ENCODE data around the gene CCL23. TPM values are rescaled to one million over a fixed set of nuclear protein-coding genes. Genes with fewer than 3 reads are reported as not detected.

CCL23 gene
- polyA plus RNA-seq, 1 donor from 2014 or later, result not detected

GRCh38 chr17:36000732-36001109 is 17.1 kb downstream of the CCL23 start:
- TF ChIP-seq EZH2 (IDR thresholded peaks at IDR 0.05; ENCODE audit: borderline replicate concordance, insufficient read depth, low read length, poor library complexity, severe bottlenecking) (no peak), TAF1 (IDR thresholded peaks at IDR 0.05; ENCODE audit: low read depth) (no peak), MXI1 (conservative IDR thresholded peaks at IDR 0.05; ENCODE audit: poor library complexity, severe bottlenecking) (no peak), REST (IDR thresholded peaks at IDR 0.05; ENCODE audit: borderline replicate concordance) (no peak), SMC3 (conservative IDR thresholded peaks at IDR 0.05; ENCODE audit: poor library complexity) (no peak), POLR2AphosphoS5 (IDR thresholded peaks at IDR 0.05) (no peak), RAD21 (conservative IDR thresholded peaks at IDR 0.05) (no peak), EP300 (conservative IDR thresholded peaks at IDR 0.05; ENCODE audit: poor library complexity, severe bottlenecking) (no peak), CTCF (IDR thresholded peaks at IDR 0.05; ENCODE audit: poor library complexity, severe bottlenecking) (no peak)
- Histone ChIP-seq H3K27ac (ENCODE audit: low read length) (no peak overlapping the region), H3K4me2 (ENCODE audit: low read length) (no peak overlapping the region), H3K4me3 (ENCODE audit: low read length) (no peak overlapping the region), H3K9me3 (ENCODE audit: low read length) (no peaks in the 10 kb centered on the region), H3K9me2 (ENCODE audit: insufficient read depth, low read length) (no peaks in the 10 kb centered on the region), H3K36me3 (ENCODE audit: insufficient read depth, low read length) (no peaks in the 10 kb centered on the region), H4K20me1 (ENCODE audit: insufficient read depth) (no peaks in the 10 kb centered on the region), H3K9ac (ENCODE audit: low read length) (no peak overlapping the region), H3K79me2 (replicated peaks; ENCODE audit: insufficient read depth, low read length) (no peaks in the 10 kb centered on the region), H3F3A (ENCODE audit: insufficient read depth, low read length, poor library complexity, severe bottlenecking) (no peaks in the 10 kb centered on the region), H2AFZ (ENCODE audit: low read depth, low read length) (no peak overlapping the region), H3K27me3 (ENCODE audit: insufficient read depth, low read depth, low read length) (no peaks in the 10 kb centered on the region)

- Histone ChIP-seq H3K36me3 (ENCODE audit: insufficient read depth, low read length) (no peaks in the 10 kb centered on the region), H3K4me2 (ENCODE audit: low read length) (no peak overlapping the region), H3K9ac (ENCODE audit: low read length) (no peak overlapping the region), H3K27me3 (ENCODE audit: insufficient read depth, low read depth, low read length) (no peaks in the 10 kb centered on the region), H3F3A (ENCODE audit: insufficient read depth, low read length, poor library complexity, severe bottlenecking) (no peaks in the 10 kb centered on the region), H4K20me1 (ENCODE audit: insufficient read depth) (no peaks in the 10 kb centered on the region), H3K9me2 (ENCODE audit: insufficient read depth, low read length) (no peaks in the 10 kb centered on the region), H3K9me3 (ENCODE audit: low read length) (no peaks in the 10 kb centered on the region), H3K27ac (ENCODE audit: low read length) (no peak overlapping the region), H3K79me2 (replicated peaks; ENCODE audit: insufficient read depth, low read length) (no peaks in the 10 kb centered on the region), H3K4me3 (ENCODE audit: low read length) (no peak overlapping the region), H2AFZ (ENCODE audit: low read depth, low read length) (no peak overlapping the region)
- no peak for TF ChIP-seq RAD21 (conservative IDR thresholded peaks at IDR 0.05)
- TF ChIP-seq REST (IDR thresholded peaks at IDR 0.05; ENCODE audit: borderline replicate concordance), result no peak
- TF ChIP-seq POLR2AphosphoS5 (IDR thresholded peaks at IDR 0.05), result no peak
- no peak for TF ChIP-seq EZH2 (IDR thresholded peaks at IDR 0.05; ENCODE audit: borderline replicate concordance, insufficient read depth, low read length, poor library complexity, severe bottlenecking)
- no peak for TF ChIP-seq CTCF (IDR thresholded peaks at IDR 0.05; ENCODE audit: poor library complexity, severe bottlenecking)
- no peak for TF ChIP-seq TAF1 (IDR thresholded peaks at IDR 0.05; ENCODE audit: low read depth)
- TF ChIP-seq EP300 (conservative IDR thresholded peaks at IDR 0.05; ENCODE audit: poor library complexity, severe bottlenecking), result no peak
- TF ChIP-seq SMC3 (conservative IDR thresholded peaks at IDR 0.05; ENCODE audit: poor library complexity), result no peak
- no peak for TF ChIP-seq MXI1 (conservative IDR thresholded peaks at IDR 0.05; ENCODE audit: poor library complexity, severe bottlenecking)
Observed at GRCh38 chr17:35998756-35999155, 19.0 kb downstream of the CCL23 start.

All from neural cell (in vitro differentiated cells).